ENCODE measurements around the gene SMURF1. TPM values are rescaled to one million over a fixed set of nuclear protein-coding genes. Genes with fewer than 3 reads are reported as not detected.

SMURF1 gene
- total and polyA plus RNA-seq, 2 of the 4 experiments (the other 2 are of a cell fraction) = 13.4 to 20.3 TPM

GRCh38 chr7:99078416-99078815 is 65.5 kb downstream of the SMURF1 start:
- no peak for DNase-seq
- BruUV-seq (replicated peaks) = no TSS peak
- H3K9me1 ChIP-seq (ENCODE audit: insufficient read depth, low read length) = peaks cover 16% of the 10 kb centered on the region
- no peak overlapping the region for H3K56ac ChIP-seq (ENCODE audit: extremely low read depth, insufficient read depth, low read length)
- H2AFZ ChIP-seq (replicated peaks; ENCODE audit: low read length, poor library complexity) = no peak overlapping the region
- no peak overlapping the region for H3K4ac ChIP-seq (ENCODE audit: low read depth, low read length)
- H2BK5ac ChIP-seq (ENCODE audit: low read depth, low read length, poor library complexity, severe bottlenecking) = no peak overlapping the region
- 76% methylated on average over 3 of the region's 6 CpGs; no CpG with 5 or more reads in 1 of the 2 experiments for WGBS, 2 experiments (ENCODE audit: extremely low coverage in 2 of 2, insufficient read length in 1 of 2)
- H2BK120ac ChIP-seq (ENCODE audit: low read depth, low read length) = no peak overlapping the region
- no peak overlapping the region for H4K8ac ChIP-seq (ENCODE audit: low read depth in 2 of 2, low read length in 2 of 2)
- H3K9me3 ChIP-seq (ENCODE audit: control insufficient read depth, insufficient read depth, low read length) = no peaks in the 10 kb centered on the region
- intact Hi-C loops (cut with micrococcal nuclease) = no loop called here
- H4K5ac ChIP-seq (ENCODE audit: low read depth, low read length) = no peak overlapping the region
- H3K18ac ChIP-seq (ENCODE audit: low read depth, low read length) = no peak overlapping the region
- dilution Hi-C loops (cut with HindIII; ENCODE audit: low sequenced_read_pairs, unreplicated experiment) = no loop called here
- no peak overlapping the region for H3K23ac ChIP-seq (ENCODE audit: low read depth, low read length)
- H3K79me1 ChIP-seq (ENCODE audit: low read depth in 1 of 2, low read length in 2 of 2) = peaks cover 16 to 79% of the 10 kb centered on the region in 2 experiments
- ChIA-PET CTCF (no interaction called here), POLR2A (ENCODE audit: unreplicated experiment) (no interaction called here)
- TF ChIP-seq POLR2A (IDR thresholded peaks at IDR 0.05; ENCODE audit: low read depth, low read length) = no peak
- TF ChIP-seq MAFK (IDR thresholded peaks at IDR 0.05; ENCODE audit: low read depth, low read length) = no peak
- TF ChIP-seq USF2 (IDR thresholded peaks at IDR 0.05; ENCODE audit: low read depth, low read length) = no peak
- TF ChIP-seq FOS (IDR thresholded peaks at IDR 0.05; ENCODE audit: low read depth, low read length) = no peak
- TF ChIP-seq MXI1 (IDR thresholded peaks at IDR 0.05; ENCODE audit: borderline replicate concordance, low read depth, low read length) = no peak
- no peak for TF ChIP-seq CEBPB (IDR thresholded peaks at IDR 0.05; ENCODE audit: low read depth, low read length)
- no peak for TF ChIP-seq RCOR1 (IDR thresholded peaks at IDR 0.05; ENCODE audit: insufficient replicate concordance, low read length)
- no peak for TF ChIP-seq CTCF (conservative IDR thresholded peaks at IDR 0.05; ENCODE audit: low read depth, low read length)
- TF ChIP-seq SMC3 (IDR thresholded peaks at IDR 0.05; ENCODE audit: low read depth, low read length) = no peak
- H2BK20ac ChIP-seq (ENCODE audit: low read depth, low read length) = no peak overlapping the region
- H3K4me1 ChIP-seq (ENCODE audit: control insufficient read depth, insufficient read depth, low read length) = peaks cover 7% of the 10 kb centered on the region
- H4K20me1 ChIP-seq (ENCODE audit: insufficient read depth, low read length) = peaks cover 52% of the 10 kb centered on the region
- no peak overlapping the region for H3K27ac ChIP-seq (ENCODE audit: insufficient read depth, low read length)
- ATAC-seq (ENCODE audit: low read depth) = no peak
- H2BK15ac ChIP-seq (ENCODE audit: low read depth, low read length) = no peak overlapping the region
- H3K4me3 ChIP-seq (ENCODE audit: insufficient read depth, low read depth, low read length) = no peak overlapping the region
- H3K36me3 ChIP-seq (ENCODE audit: control insufficient read depth, insufficient read depth, low read length) = peaks cover 2% of the 10 kb centered on the region; the same call in 1 of the 2 replicates
- in situ Hi-C loops (cut with MboI; ENCODE audit: low sequenced_read_pairs) = no loop called here
- no peak overlapping the region for H2AK5ac ChIP-seq (ENCODE audit: low read depth, low read length)
- H4K91ac ChIP-seq (ENCODE audit: insufficient read depth, low read depth, low read length) = no peak overlapping the region
- H3K9ac ChIP-seq (ENCODE audit: low read depth, low read length) = no peak overlapping the region
- no peak overlapping the region for H2AK9ac ChIP-seq (replicated peaks; ENCODE audit: low read depth, low read length, poor library complexity)
- no peak overlapping the region for H3K14ac ChIP-seq (replicated peaks; ENCODE audit: low read depth, low read length)
- no peaks in the 10 kb centered on the region for H3K27me3 ChIP-seq (ENCODE audit: control insufficient read depth, insufficient read depth, low read length)
- H3K4me2 ChIP-seq (ENCODE audit: low read depth, low read length) = no peak overlapping the region
